DMS 273 treated with DMSO at 0.1 percent for 48 hours (cell line): Measurements from ENCODE around the gene CMSS1.

ENCODE experiments used
- DNase-seq: peaks from one replicate; lab custom pipeline; 2025; lab: John Stamatoyannopoulos, UW

CMSS1 gene

GRCh38 chr3:99903869-99904268, 86.2 kb downstream of the CMSS1 start:
- no peak for DNase-seq

- DNase-seq: no peak
These were observed 90.4 kb downstream of the CMSS1 start for GRCh38 chr3:99907959-99908544.

GRCh38 chr3:99909714-99910495, 92.2 kb downstream of the CMSS1 start:
- DNase-seq: no peak

- DNase-seq: no peak
These were observed 93.2 kb downstream of the CMSS1 start for GRCh38 chr3:99910752-99911290.

- DNase-seq: no peak
These were observed 93.8 kb downstream of the CMSS1 start for GRCh38 chr3:99911433-99911832.

- no peak for DNase-seq
These were observed 98.3 kb downstream of the CMSS1 start for GRCh38 chr3:99915906-99916432.

- DNase-seq: no peak
These were observed 101.1 kb downstream of the CMSS1 start for GRCh38 chr3:99918715-99919114.

GRCh38 chr3:99919694-99920093, 102.0 kb downstream of the CMSS1 start:
- DNase-seq: no peak

GRCh38 chr3:99920481-99921376, 103.1 kb downstream of the CMSS1 start:
- no peak for DNase-seq

- DNase-seq: no peak
These were observed 103.7 kb downstream of the CMSS1 start for GRCh38 chr3:99921377-99921695.

GRCh38 chr3:99921986-99922385, 104.3 kb downstream of the CMSS1 start:
- DNase-seq: no peak

- DNase-seq: no peak
These were observed 106.2 kb downstream of the CMSS1 start for GRCh38 chr3:99923873-99924272.

- DNase-seq: peak; percentile 37
These were observed 108.0 kb downstream of the CMSS1 start for GRCh38 chr3:99925584-99926230.

- no peak for DNase-seq
These were observed 110.2 kb downstream of the CMSS1 start for GRCh38 chr3:99927671-99928457.

GRCh38 chr3:99928771-99929744, 111.4 kb downstream of the CMSS1 start:
- no peak for DNase-seq

- DNase-seq: no peak
These were observed 112.1 kb downstream of the CMSS1 start for GRCh38 chr3:99929745-99930139.

- DNase-seq: no peak
These were observed 113.4 kb downstream of the CMSS1 start for GRCh38 chr3:99931059-99931458.

GRCh38 chr3:99933971-99934750, 116.5 kb downstream of the CMSS1 start:
- DNase-seq: no peak
